Camera-type eye (tissue), 1 donor: ENCODE data around the gene KRT71. TPM values are rescaled to one million over a fixed set of nuclear protein-coding genes. Genes with fewer than 3 reads are reported as not detected.

Source experiments
- total RNA-seq: library from RNA; depleted of rRNA; stranded (reverse); fragments of >200 nt; gene quantifications from one replicate; pipeline ENCODE4 v1.2.3, GENCODE V29; 2014

The KRT71 gene
- 0.77 TPM for total RNA-seq

GRCh38 chr12:52552681-52553195 lies at the start of gene KRT71:
TSS of gene KRT71 (minus strand) at chr12:52553145. CDS start at chr12:52553077, 68 bp downstream.

GRCh38 chr12:52600941-52601481 lies 48.1 kb upstream of the KRT71 start, which contains the start of gene KRT72:
TSS of gene KRT72 (minus strand) at chr12:52601463. CDS start at chr12:52601452, 11 bp downstream.

GRCh38 chr12:52573743-52574142 lies 20.8 kb upstream of the KRT71 start, which contains the start of gene KRT74:
TSS of gene KRT74 (minus strand) at chr12:52573843. CDS start at chr12:52573777, 66 bp downstream.

GRCh38 chr12:52519826-52520662 lies 32.9 kb downstream of the KRT71 start, which contains the start of gene KRT5:
TSS of gene KRT5 (minus strand) at chr12:52520394. CDS start at chr12:52520296, 98 bp downstream.

Other genes with a start within 250 kb of the KRT71 start
- gene KRT83, start 231.7 kb downstream of the KRT71 start, total RNA-seq: not detected
- 0.27 TPM for gene KRT85, start 185.7 kb downstream of the KRT71 start, total RNA-seq
- gene KRT84, start 167.5 kb downstream of the KRT71 start, total RNA-seq: not detected
- gene KRT82, start 146.8 kb downstream of the KRT71 start, total RNA-seq: not detected
- gene KRT75, start 118.8 kb downstream of the KRT71 start, total RNA-seq: 0.71 TPM
- 1.2 TPM for gene KRT6B, start 101.0 kb downstream of the KRT71 start, total RNA-seq
- gene KRT6C, start 79.3 kb downstream of the KRT71 start, total RNA-seq: not detected
- 1.2 TPM for gene KRT6A, start 59.9 kb downstream of the KRT71 start, total RNA-seq
- 182 TPM for gene KRT5, start 32.8 kb downstream of the KRT71 start, total RNA-seq
- not detected for gene KRT74, start 20.7 kb upstream of the KRT71 start, total RNA-seq
- gene KRT72, start 48.3 kb upstream of the KRT71 start, total RNA-seq: not detected
- gene KRT73, start 65.4 kb upstream of the KRT71 start, total RNA-seq: not detected
- not detected for gene KRT2, start 99.1 kb upstream of the KRT71 start, total RNA-seq
- gene KRT1, start 127.3 kb upstream of the KRT71 start, total RNA-seq: 0.82 TPM
- gene KRT77, start 150.4 kb upstream of the KRT71 start, total RNA-seq: 1.2 TPM
- not detected for gene KRT76, start 224.2 kb upstream of the KRT71 start, total RNA-seq
- gene KRT3, start 243.0 kb upstream of the KRT71 start, total RNA-seq: 5.7 TPM